ENCODE data around the gene PRKAR2B.

GRCh38 chr7:107158028-107158427 lies 113.5 kb downstream of the PRKAR2B start:
- no peak for TF ChIP-seq GLIS3 (CRISPR knock-in tag; IDR thresholded peaks at IDR 0.05)
- no peak for TF ChIP-seq ZFP3 (CRISPR knock-in tag; IDR thresholded peaks at IDR 0.05)
- TF ChIP-seq TCF4 (CRISPR knock-in tag; IDR thresholded peaks at IDR 0.05; ENCODE audit: borderline replicate concordance): no peak
- TF ChIP-seq ZNF565 (CRISPR knock-in tag; conservative IDR thresholded peaks at IDR 0.05; ENCODE audit: low read depth): no peak
- no peak for TF ChIP-seq ZFP30 (CRISPR knock-in tag; IDR thresholded peaks at IDR 0.05)
- TF ChIP-seq, protein P1, sequence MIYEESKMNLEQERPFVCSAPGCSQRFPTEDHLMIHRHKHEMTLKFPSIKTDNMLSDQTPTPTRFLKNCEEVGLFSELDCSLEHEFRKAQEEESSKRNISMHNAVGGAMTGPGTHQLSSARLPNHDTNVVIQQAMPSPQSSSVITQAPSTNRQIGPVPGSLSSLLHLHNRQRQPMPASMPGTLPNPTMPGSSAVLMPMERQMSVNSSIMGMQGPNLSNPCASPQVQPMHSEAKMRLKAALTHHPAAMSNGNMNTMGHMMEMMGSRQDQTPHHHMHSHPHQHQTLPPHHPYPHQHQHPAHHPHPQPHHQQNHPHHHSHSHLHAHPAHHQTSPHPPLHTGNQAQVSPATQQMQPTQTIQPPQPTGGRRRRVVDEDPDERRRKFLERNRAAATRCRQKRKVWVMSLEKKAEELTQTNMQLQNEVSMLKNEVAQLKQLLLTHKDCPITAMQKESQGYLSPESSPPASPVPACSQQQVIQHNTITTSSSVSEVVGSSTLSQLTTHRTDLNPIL (CRISPR knock-in tag; IDR thresholded peaks at IDR 0.05; ENCODE audit: low read depth): no peak
